HG03280 (cell line): ENCODE measurements around the gene EFTUD2.
"Not testable (repeated sequence)": the region's sequence is repeated elsewhere in the genome, so short reads cannot be mapped to it uniquely, and the experiment has no call there.

ENCODE experiments used
- ATAC-seq: cut with Tn5 transposase; IDR thresholded peaks from one replicate; pipeline ENCODE4 v1.9.1; 2021; ENCODE audit warnings: mild to moderate bottlenecking, moderate library complexity; ENCODE audit not compliant: unreplicated experiment

The EFTUD2 gene

DNA sequence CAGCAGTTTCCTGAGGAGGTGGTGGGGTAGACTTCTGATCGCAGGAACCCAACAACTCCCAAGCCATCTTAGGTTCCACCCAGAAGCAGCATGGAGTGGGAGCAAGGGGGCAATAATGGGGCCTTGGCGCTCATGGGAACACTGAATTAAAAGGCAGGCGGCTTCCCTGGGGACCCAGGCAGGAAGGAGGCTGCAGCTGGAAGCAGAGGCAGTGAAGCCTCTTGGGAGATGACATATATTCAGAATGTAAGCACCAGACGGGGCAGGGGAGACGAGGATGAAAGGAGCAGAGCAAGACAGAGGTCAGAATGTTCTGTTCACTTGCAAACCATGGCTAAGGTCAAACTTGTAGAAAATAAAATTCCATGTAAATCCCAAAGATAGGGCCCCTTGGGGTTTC lies 48.6 kb downstream of the EFTUD2 start:
- ATAC-seq: no peak

DNA sequence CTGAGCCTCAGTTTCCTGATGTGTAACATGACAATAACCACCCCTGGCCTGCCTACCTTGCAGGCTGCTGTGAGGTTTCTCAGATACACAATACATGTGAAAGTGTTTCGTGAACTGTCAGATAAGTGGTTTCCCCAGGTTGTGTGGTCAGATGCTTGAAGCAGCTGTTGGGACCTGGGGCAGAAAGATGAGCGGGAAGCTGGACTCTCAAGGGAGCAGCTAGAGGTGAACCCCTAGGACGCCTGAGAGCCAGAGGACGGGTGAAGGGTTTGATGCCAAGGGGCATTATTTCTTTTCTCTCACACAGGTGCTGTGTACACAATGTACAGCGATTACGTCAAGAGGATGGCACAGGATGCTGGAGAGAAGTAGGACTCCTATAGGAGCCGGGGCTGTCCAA lies 49.2 kb downstream of the EFTUD2 start:
- no peak for ATAC-seq

DNA sequence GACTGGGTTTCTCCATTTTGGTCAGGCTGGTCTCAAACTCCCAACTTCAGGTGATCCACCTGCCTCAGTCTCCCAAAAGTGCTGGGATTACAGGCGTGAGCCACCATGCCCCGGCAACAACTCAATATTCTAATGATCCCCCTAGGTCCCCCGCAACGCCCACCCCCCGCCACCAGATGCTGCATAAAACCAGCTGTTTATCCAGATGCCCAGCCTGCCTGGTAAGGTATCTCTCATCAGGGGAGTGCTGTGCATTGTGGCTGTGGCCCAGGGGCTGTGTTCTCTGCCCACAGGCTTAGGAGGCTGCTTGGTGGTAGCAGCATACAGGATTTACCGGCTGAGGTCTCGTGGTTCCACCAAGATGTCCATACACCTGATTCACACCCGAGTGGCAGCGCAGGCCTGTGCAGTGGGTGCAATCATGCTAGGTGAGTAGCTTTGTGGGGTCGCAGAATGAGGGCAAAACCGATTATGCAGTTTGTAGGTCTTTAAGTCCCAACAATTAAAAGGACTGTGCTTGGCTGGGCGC lies 50.2 kb downstream of the EFTUD2 start:
- no peak for ATAC-seq

DNA sequence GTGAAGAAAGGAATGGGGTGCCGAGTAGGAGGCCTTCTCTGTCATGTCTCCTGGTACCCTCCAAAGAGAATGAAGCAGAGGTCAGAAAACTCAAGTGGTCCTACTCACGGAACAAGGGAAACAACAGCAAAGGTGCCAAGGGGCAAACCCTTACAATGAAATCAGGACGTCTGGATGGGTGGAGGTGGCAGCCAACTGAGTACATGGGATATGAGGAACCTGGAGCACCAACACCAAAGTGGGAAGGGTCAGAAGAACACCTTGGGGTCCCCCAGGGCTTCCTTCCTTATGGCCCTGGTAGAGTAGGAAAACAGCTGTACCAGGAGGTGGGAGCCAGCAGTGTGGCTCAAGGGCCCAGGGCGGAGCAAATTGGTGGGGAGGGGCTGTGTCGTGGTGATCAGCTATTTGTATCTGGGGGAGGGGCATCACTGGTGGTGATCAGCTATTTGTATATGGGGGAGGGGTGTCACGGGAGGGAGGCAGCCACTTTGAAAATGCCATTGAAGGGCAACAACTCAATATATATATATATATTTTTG lies 50.9 kb downstream of the EFTUD2 start:
- ATAC-seq: no peak

DNA sequence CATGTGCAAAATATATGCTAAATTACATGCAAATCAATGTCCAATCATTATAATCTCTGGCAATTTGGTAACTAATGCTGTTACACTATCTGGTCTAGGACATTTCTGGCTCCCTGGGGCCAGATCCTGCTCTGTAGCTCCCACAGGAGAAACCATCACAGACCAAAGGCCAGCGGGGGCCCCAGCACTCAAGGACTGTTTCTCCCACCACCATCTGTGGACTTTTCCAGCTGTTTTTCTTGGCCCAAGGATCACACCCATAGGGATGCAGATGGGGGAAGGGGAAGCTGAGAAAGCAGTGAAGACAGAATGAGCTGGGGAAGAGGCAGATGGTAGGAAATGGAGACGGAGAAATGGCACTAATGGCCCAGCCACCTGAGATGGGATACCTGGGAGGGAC lies 51.7 kb downstream of the EFTUD2 start, which contains the start of gene HIGD1B:
Gene HIGD1B (plus strand): TSS at position 298 of the 400 bp plus-strand sequence. CDS start 270 bp downstream, outside the sequence.
- ATAC-seq: no peak

DNA sequence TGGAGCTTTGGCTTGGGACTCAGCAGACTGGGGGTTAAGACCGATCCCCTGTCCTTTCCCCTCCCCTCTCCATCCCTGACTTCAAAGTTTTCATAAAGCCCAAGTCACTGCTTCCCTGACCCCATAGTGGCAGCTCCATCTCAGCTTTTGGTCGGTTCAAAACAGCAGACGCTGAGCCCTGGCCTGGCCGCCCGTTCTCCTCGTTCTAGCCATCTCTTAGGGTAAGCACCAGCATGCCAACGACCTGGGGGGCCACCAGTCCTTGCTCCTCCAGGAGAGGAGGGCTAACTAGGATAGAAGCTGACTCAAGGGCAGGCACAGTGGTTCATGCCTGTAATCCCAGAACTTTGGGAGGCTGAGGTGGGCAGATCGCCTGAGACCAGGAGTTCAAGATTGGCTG lies 53.0 kb downstream of the EFTUD2 start:
- ATAC-seq: no peak

DNA sequence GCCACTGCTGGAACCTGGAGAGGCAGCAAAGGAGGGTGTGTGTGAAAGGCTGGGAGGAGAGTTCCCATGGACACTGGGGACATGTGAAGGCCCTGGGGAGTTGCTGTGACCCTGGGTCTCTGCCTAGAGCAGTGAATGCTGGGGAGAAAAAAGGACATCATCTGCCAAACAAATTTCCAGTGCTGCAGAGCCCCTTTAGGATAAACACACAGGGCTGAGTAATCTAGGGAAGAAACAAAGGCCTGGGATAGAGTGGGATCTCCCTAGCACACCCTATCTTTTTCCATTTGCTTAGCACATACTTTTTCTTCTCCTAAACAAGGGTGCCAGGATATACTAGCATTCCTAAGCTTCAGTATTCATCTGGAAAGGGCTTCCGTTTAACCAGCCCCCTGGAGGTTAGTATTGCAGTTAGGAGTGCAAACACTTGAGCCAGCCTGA lies 54.8 kb downstream of the EFTUD2 start:
- ATAC-seq: no peak

DNA sequence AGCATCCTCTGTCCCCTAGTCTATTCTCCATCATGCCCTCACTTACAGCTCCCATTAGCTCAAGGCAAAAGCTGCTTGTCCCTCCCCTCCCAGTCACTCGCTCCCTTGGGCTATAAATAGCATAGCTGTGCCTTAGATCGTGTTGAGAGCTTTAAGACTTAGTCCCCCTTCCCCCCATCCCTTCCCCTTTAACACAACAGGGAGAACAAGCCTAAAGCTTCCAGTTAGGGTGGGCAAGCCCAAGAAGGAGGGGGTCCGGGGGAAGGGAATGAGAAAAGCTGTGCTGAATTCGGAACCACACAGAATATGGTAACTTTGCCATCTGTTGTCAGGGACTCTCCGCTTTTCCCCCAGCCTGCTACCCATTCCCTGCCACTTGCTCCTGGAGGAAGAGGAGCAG lies 56.5 kb downstream of the EFTUD2 start:
- no peak for ATAC-seq

DNA sequence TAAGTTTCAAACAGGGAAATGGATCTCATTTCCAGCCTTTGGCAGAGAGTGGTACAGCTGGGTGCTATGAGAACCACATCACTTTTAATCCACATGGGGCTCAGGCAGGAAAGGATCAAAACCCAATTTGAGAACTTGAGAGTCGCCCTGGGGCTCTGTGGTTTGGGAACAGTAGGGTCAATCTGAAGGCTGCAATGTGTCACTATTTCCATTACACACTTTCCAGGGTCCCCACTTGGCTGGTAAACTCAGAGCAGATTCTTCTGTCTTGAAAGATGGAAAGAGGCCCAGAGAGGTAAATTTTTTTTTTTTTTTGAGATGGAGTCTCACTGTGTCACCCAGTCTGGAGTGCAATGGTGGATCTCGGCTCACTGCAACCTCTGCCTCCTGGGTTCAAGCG lies 58.3 kb downstream of the EFTUD2 start:
- no peak for ATAC-seq

DNA sequence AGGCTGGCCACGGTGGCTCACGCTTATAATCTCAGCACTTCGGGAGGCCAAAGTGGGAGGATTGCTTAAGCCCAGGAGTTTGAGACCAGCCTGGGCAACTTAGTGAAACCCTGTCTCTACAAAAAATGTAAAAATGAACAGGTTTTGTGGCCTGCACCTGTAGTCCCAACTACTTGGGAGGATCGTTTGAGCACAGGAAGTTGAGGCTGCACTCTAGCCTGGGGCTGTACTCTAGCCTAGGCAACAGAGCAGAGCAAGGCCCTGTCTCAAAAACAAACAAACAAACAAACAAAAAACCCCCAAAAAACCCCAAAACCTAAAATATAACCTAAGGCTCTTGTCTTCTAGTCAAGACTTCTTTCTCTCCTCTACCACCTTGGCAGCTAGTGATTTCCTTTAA lies 59.0 kb downstream of the EFTUD2 start:
- no peak for ATAC-seq

DNA sequence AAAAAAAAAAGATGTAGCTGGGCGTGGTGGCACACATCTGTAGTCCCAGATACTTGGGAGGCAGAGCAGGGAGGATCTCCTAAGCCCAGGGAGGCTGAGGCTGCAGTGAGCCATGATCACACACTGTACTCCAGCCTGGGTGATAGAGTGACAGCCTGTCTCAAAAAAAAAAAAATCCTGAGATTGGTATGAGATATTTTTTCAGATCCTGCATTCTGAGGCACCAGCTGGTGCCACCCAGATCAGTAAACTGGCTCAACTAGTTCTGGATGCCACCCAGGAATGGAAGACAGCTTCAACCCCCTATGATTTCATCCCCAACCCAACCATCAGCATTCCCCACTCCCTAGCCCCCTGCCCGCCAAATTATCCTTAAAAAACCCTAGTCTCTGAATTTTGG lies 62.0 kb downstream of the EFTUD2 start:
- ATAC-seq: no peak

DNA sequence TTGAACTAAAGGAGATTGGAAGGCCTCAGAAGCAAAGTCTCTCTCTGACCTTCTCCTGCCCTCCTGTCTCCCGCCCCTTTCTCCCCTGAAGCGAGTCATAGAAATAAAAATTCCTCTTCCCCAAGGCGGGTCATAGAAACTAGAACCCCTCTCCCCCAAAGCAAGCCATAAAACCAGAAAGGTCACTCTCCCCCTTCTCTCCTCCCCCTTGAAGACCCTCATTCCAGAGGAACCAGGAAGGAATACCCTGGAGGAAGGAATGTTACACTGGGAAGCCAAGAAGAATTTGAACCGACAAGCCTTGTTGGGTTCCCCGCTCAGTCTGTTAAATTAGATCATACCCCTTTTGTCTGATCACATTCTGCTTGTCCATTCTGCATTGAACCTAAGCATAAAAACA lies 66.4 kb downstream of the EFTUD2 start:
- ATAC-seq: no peak

DNA sequence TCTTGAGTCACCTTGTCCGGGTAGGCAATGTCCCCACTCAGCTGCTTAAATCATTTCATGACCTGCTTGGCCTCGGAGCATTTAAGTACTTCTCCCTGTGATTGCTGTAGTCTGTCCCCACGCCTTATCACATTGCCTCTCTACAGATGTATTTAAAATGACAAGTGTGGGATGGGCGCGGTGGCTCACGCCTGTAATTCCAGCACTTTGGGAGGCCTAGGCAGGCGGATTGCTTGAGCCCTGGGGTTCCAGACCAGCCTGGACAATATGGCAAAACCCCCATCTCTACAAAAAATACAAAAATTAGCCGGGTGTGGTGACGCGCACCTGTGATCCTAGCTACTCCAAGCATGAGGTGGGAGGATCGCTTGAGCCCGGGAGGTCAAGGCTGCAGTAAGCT lies 67.9 kb downstream of the EFTUD2 start:
- no peak for ATAC-seq

DNA sequence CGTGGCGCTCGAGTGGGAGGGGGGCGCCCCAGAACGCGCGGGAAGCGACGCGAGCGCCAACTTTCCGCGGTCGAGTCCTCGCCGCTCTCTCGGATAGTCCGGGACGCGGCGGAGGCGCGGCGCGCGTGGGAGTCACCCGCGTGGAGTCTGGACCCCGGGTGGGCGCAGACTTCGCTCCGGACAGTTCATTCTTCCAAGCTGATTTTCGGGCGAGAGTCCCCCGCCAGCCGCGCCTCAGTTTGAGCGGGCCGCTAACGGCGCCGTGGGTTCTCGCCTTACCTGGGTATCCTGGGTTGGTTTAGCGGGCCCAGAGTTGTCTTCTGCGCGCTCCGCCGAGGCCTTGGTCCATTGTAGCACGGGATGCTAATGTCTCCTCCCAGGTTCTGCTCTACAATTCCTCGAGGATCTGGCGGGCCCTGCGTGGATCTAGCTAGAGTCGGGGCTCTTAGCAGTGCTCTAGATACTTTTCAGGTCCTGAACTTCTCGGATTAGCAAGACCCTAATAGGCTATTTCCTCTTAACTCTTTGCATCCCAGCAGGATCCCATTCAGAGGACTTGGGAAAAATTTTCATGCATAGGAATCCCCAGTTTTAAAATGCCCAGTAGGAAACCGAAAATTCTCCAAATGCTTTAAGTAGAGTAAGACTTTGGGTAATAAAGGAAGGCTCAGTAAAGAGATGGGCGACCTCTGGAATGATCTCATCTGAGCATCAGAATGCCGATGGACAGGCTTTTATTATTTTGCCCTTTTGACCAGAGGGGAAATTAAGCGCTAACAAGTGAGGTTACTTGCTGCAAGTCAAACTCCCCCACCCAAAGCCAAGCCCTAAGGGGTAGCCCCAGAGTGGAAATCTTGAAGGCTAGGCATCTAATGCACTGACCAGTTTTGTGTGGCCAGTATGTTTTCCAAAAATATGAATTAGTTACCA lies 68.6 kb downstream of the EFTUD2 start:
- ATAC-seq: no peak

DNA sequence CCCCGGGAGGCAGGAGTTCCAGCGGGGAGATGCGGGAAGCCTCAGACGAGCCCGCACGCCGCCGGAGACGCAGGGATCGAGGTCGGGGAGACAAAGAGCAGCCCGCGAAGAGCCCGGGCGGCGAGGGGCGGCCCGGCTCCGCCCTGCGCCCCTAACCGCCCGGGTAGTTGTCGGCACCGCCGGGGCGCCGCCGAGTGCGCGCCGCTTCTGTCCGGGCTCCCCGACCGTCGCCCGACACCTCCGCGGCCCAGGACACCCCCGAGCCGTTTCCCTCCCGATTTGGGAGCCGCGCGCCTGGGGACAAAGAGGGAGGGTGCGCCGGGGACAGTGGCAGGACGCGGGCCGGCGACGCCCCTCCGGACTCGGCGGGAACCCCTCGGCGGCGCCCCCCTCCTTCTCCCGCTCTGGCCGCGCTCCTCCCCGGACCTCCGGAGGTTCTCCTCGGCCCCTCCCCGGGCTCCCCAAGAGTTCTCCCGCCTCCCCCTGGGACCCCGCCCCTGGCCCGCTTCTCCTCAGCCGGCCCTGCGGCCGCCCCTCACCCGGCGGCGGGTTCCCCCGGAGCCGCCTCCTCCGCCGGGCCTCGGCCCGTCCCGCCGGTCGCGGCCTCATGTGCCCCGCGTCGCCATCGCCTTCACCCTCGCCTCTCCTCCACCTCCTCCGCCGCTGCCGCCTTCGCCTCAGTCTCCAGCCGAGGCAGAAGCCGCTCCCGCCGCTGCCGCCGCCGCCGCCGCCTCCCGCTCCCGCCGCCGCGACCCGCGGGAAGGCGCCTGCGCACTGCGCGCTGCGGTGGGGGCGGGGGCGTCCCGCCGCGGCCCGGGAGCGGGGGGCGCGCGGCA lies 69.5 kb downstream of the EFTUD2 start, which contains the start of gene GJC1:
Gene GJC1 (minus strand): TSS at position 765 of the 836 bp plus-strand sequence. CDS start 24,470 bp downstream, outside the sequence.
- no peak for ATAC-seq

DNA sequence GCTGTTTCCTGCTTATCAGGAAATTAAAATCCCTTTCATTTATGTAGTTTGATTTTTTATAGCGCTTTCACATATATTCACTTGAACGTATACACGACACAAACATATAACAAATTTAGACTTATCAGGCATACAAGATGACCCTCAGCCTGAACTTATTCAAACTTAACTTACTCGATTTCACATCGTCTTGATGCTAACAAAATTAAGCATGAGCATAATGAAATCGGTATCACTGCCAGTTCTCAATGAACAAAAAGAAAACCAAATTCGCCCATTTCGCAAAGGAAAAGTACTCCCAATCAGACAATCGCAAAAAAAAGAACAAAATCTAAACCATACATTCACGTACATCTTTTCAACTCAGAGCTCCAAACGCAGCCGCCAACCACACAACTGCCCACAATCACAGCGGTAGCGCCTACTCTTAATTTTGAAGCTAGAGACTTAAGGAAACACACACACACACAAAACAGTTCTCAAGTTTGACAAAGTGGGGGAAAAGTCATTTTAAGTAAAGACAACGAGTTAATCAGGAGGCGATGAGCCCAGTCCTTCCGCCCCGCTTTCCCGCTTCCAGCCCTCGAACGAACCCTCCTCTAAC lies 70.2 kb downstream of the EFTUD2 start:
- ATAC-seq: no peak

DNA sequence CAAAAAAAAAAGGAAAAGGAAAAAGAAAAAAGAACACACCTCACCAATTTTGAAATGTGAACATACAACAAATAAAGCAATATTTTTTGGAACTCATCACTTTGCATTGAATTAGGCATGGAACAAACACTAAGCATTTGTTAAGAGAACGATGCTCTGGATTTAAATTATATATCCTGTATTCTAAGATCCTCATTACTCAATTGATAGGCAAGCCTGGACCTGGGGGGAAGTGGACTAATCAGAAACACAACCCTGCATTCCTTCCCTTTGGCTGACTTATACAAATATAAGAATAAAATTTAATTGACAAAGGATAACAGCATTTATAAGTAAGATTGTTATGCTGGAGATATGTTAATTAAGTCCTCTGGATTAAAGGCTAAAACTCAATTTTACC lies 71.4 kb downstream of the EFTUD2 start:
- no peak for ATAC-seq

DNA sequence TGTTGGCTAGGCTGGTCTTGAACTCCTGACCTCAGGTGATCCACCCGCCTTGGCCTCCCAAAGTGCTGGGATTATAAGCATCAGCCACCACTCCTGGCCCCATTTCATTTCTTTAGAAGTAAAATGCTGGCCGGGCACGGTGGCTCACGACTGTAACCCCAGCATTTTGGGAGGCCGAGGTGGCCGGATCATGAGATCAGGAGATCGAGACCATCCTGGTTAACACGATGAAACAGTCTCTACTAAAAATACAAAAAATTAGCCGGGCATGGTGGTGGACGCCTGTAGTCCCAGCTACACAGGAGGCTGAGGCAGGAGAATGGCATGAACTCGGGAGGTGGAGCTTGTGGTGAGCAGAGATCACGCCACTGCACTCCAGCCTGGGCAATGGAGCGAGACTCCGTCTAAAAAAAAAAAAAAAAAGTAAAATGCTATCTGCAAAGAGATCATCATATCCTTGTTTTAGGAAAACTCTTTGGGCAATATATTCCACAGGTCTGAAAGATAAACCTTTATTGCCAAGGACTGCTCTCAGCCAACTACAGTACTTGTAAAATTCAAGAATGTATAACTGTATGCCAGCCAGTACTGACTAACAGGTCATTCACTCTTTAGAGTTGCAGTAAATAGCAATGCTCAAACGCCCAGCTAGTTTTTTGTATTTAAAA lies 73.0 kb downstream of the EFTUD2 start:
- no peak for ATAC-seq

DNA sequence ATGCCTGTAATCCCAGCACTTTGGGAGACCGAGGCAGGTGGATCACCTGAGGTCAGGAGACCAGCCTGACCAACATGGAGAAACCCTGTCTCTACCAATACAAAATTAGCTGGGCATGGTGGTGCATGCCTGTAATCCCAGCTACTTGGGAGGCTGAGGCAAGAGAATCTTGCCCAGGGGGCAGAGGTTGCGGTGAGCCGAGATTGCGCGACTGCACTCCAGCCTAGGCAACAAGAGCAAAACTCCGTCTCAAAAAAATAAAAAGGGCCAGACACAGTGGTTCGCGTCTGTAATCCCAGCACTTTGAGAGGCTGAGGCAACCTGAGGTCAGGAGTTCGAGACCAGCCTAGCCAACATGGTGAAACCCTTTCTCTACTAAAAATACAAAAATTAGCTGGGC lies 74.0 kb downstream of the EFTUD2 start:
- ATAC-seq: not testable (repeated sequence)

DNA sequence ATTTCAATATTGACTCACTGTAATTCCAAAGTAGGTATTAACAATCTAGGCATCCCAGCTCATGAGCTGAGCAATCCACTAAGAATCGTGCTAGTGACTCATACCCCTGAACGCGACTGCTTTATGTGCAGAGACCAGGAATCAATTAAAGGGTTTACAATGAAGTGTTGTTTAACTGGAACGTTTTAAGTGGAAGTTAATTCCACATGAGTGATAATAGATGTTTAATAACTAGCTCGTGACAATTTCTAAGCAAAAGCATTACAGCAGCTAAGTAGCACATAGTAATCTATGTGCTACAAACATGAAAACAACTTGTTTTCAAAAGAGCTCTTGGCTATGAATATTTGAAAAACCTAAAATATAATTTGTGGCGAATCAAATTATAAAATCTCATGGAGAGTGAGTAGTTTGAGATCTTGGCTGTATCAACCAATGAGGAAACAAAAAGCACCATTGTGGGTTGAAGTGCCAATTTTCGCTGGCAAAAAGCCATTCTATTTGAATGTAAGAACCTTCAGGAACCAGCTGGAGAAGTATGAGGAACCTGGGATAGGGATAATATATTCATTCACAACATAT lies 78.5 kb downstream of the EFTUD2 start:
- ATAC-seq: no peak
